NB4 (cell line): ENCODE data around the gene UBXN4.
"Not testable (repeated sequence)": the region's sequence is repeated elsewhere in the genome, so short reads cannot be mapped to it uniquely, and the experiment has no call there.

Experiments used
- DNase-seq: peaks from one replicate; pipeline ENCODE4 v3.0.0; 2010; ENCODE audit warnings: low read depth
- H3K4me3 ChIP-seq: one replicate; pipeline ENCODE4 v1.5.1; 2011; ENCODE audit warnings: mild to moderate bottlenecking, low read depth, low read length, moderate library complexity
- MAX ChIP-seq: IDR thresholded peaks from 2 replicates; pipeline ENCODE4 v1.6.1; 2011; ENCODE audit warnings: low read depth, low read length
- MYC ChIP-seq: IDR thresholded peaks from 2 replicates; pipeline ENCODE4 v1.6.1; 2011; ENCODE audit warnings: low read depth, low read length
- POLR2A ChIP-seq: IDR thresholded peaks from 2 replicates; pipeline ENCODE4 v1.6.1; 2011; ENCODE audit warnings: mild to moderate bottlenecking; ENCODE audit not compliant: insufficient read length; ENCODE audit errors: extremely low read depth
- TF ChIP-seq, protein P1 (sequence below): IDR thresholded peaks from one replicate; pipeline ENCODE4 v1.5.1; 2012; ENCODE audit warnings: low read depth, low read length

The UBXN4 gene

GRCh38 chr2:135802350-135802749, 60.7 kb downstream of the UBXN4 start:
- TF ChIP-seq POLR2A, result no peak
- TF ChIP-seq MYC, result no peak
- TF ChIP-seq, protein P1, sequence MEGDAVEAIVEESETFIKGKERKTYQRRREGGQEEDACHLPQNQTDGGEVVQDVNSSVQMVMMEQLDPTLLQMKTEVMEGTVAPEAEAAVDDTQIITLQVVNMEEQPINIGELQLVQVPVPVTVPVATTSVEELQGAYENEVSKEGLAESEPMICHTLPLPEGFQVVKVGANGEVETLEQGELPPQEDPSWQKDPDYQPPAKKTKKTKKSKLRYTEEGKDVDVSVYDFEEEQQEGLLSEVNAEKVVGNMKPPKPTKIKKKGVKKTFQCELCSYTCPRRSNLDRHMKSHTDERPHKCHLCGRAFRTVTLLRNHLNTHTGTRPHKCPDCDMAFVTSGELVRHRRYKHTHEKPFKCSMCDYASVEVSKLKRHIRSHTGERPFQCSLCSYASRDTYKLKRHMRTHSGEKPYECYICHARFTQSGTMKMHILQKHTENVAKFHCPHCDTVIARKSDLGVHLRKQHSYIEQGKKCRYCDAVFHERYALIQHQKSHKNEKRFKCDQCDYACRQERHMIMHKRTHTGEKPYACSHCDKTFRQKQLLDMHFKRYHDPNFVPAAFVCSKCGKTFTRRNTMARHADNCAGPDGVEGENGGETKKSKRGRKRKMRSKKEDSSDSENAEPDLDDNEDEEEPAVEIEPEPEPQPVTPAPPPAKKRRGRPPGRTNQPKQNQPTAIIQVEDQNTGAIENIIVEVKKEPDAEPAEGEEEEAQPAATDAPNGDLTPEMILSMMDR, result no peak
- no peak for TF ChIP-seq MAX
- no peak for DNase-seq
- no peak overlapping the region for H3K4me3 ChIP-seq

- DNase-seq, result no peak
- no peak overlapping the region for H3K4me3 ChIP-seq
- TF ChIP-seq MYC (no peak), MAX (no peak), POLR2A (no peak)
- TF ChIP-seq, protein P1, result no peak
These were observed 61.6 kb downstream of the UBXN4 start for GRCh38 chr2:135803278-135803677.

DNA sequence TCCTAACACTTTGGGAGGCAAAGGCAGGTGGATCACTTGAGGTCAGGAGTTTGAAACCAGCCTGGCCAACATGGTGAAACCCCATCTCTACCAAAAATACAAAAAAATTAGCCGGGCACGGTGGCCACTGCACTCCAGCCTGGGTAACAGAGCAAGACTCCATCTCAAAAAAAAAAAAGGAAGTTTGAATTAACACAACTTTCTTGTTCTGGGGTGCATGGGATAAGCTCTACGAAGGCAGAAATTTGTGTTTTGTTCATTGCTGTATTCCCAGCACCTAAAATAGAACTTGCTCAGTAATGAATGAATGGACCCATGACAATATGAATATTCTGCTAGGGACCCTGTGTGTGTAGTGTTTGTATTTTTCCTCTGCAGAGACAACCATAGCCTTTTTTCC, 66.2 kb downstream of the UBXN4 start:
- not testable (repeated sequence) for H3K4me3 ChIP-seq, DNase-seq

GRCh38 chr2:135812907-135813511, 71.4 kb downstream of the UBXN4 start:
- no peak for TF ChIP-seq MAX
- no peak for TF ChIP-seq MYC
- TF ChIP-seq, protein P1, result no peak
- no peak for TF ChIP-seq POLR2A
- no peak for DNase-seq
- H3K4me3 ChIP-seq, result no peak overlapping the region

GRCh38 chr2:135815269-135815668, 73.6 kb downstream of the UBXN4 start:
- no peak for DNase-seq
- H3K4me3 ChIP-seq, result no peak overlapping the region
- TF ChIP-seq MYC, result no peak
- TF ChIP-seq POLR2A, result no peak
- TF ChIP-seq, protein P1, result no peak
- TF ChIP-seq MAX, result no peak

- no peak overlapping the region for H3K4me3 ChIP-seq
- no peak for TF ChIP-seq MYC
- TF ChIP-seq MAX, result no peak
- TF ChIP-seq, protein P1, result no peak
- TF ChIP-seq POLR2A, result no peak
- no peak for DNase-seq
These were observed 75.8 kb downstream of the UBXN4 start for GRCh38 chr2:135817466-135817865.
